Measurements from ENCODE around the gene EXD3. TPM values are rescaled to one million over a fixed set of nuclear protein-coding genes. Genes with fewer than 3 reads are reported as not detected.

The EXD3 gene
- total and polyA plus RNA-seq, 2 donors = 3.4 to 16.8 TPM

- 98% methylated on average over 28 of the region's 28 CpGs for WGBS
- no peak for DNase-seq (ENCODE audit: low read depth in 6 of 9, low spot score in 9 of 9)
- Histone ChIP-seq H3K9me3 (ENCODE audit: control insufficient read depth in 2 of 2, insufficient read depth in 1 of 2, low read length in 1 of 2) (peaks cover 0 to 9% of the 10 kb centered on the region in 2 donors), H3K4me1 (ENCODE audit: control insufficient read depth in 2 of 2, insufficient read depth in 2 of 2, low read length in 2 of 2) (peaks cover 33 to 44% of the 10 kb centered on the region in 2 donors), H3K27me3 (ENCODE audit: control insufficient read depth in 2 of 2, insufficient read depth in 1 of 2, low read length in 1 of 2) (peaks cover 5 to 11% of the 10 kb centered on the region in 2 donors), H3K27ac (ENCODE audit: low read depth in 1 of 2, low read length in 1 of 2) (no peak overlapping the region), H3K4me3 (ENCODE audit: low read length in 2 of 2) (no peak overlapping the region), H3K36me3 (ENCODE audit: control insufficient read depth in 2 of 2, insufficient read depth in 2 of 2, low read length in 1 of 2) (no peaks in the 10 kb centered on the region)
Measured at GRCh38 chr9:137464291-137464999, 41.5 kb upstream of the EXD3 start.

GRCh38 chr9:137463931-137464290, 40.9 kb upstream of the EXD3 start:
- Histone ChIP-seq H3K36me3 (ENCODE audit: control insufficient read depth in 2 of 2, insufficient read depth in 2 of 2, low read length in 1 of 2) (no peaks in the 10 kb centered on the region), H3K27ac (ENCODE audit: low read depth in 1 of 2, low read length in 1 of 2) (no peak overlapping the region), H3K4me1 (ENCODE audit: control insufficient read depth in 2 of 2, insufficient read depth in 2 of 2, low read length in 2 of 2) (peaks cover 34 to 45% of the 10 kb centered on the region in 2 donors), H3K9me3 (ENCODE audit: control insufficient read depth in 2 of 2, insufficient read depth in 1 of 2, low read length in 1 of 2) (peaks cover 0 to 11% of the 10 kb centered on the region in 2 donors), H3K4me3 (ENCODE audit: low read length in 2 of 2) (no peak overlapping the region), H3K27me3 (ENCODE audit: control insufficient read depth in 2 of 2, insufficient read depth in 1 of 2, low read length in 1 of 2) (peaks cover 5 to 11% of the 10 kb centered on the region in 2 donors)
- WGBS = 98% methylated on average over 18 of the region's 18 CpGs
- no peak for DNase-seq (ENCODE audit: low read depth in 6 of 9, low spot score in 9 of 9)

GRCh38 chr9:137462986-137463930, 40.3 kb upstream of the EXD3 start:
- Histone ChIP-seq H3K9me3 (ENCODE audit: control insufficient read depth in 2 of 2, insufficient read depth in 1 of 2, low read length in 1 of 2) (peaks cover 0 to 11% of the 10 kb centered on the region in 2 donors), H3K27me3 (ENCODE audit: control insufficient read depth in 2 of 2, insufficient read depth in 1 of 2, low read length in 1 of 2) (peaks cover 2 to 13% of the 10 kb centered on the region in 2 donors), H3K4me3 (ENCODE audit: low read length in 2 of 2) (peak overlapping the region; percentile 57 to 63), H3K27ac (ENCODE audit: low read depth in 1 of 2, low read length in 1 of 2) (peak overlapping the region; percentile 96 to 98), H3K36me3 (ENCODE audit: control insufficient read depth in 2 of 2, insufficient read depth in 2 of 2, low read length in 1 of 2) (no peaks in the 10 kb centered on the region), H3K4me1 (ENCODE audit: control insufficient read depth in 2 of 2, insufficient read depth in 2 of 2, low read length in 2 of 2) (peaks cover 38 to 49% of the 10 kb centered on the region in 2 donors)
- 89% methylated on average over 30 of the region's 30 CpGs for WGBS
- peak in 2 of 9 donors; percentile 50 to 65 for DNase-seq (ENCODE audit: low read depth in 6 of 9, low spot score in 9 of 9)

- H3K9me3 ChIP-seq (ENCODE audit: control insufficient read depth in 2 of 2, insufficient read depth in 1 of 2, low read length in 1 of 2) = peaks cover 0 to 11% of the 10 kb centered on the region in 2 donors
- H3K4me1 ChIP-seq (ENCODE audit: control insufficient read depth in 2 of 2, insufficient read depth in 2 of 2, low read length in 2 of 2) = peaks cover 41 to 55% of the 10 kb centered on the region in 2 donors
- peak overlapping the region; percentile 57 to 63 for H3K4me3 ChIP-seq (ENCODE audit: low read length in 2 of 2)
- H3K27me3 ChIP-seq (ENCODE audit: control insufficient read depth in 2 of 2, insufficient read depth in 1 of 2, low read length in 1 of 2) = peaks cover 0 to 15% of the 10 kb centered on the region in 2 donors
- DNase-seq (ENCODE audit: low read depth in 6 of 9, low spot score in 9 of 9) = no peak
- peaks cover under 1 to 3% of the 10 kb centered on the region in 2 donors for H3K36me3 ChIP-seq (ENCODE audit: control insufficient read depth in 2 of 2, insufficient read depth in 2 of 2, low read length in 1 of 2)
- H3K27ac ChIP-seq (ENCODE audit: low read depth in 1 of 2, low read length in 1 of 2) = peak overlapping the region; percentile 96 to 98
- 86% methylated on average over 25 of the region's 25 CpGs for WGBS
Measured at GRCh38 chr9:137462396-137462985, 39.5 kb upstream of the EXD3 start.

- H3K36me3 ChIP-seq (ENCODE audit: control insufficient read depth in 2 of 2, insufficient read depth in 2 of 2, low read length in 1 of 2) = peaks cover 3 to 9% of the 10 kb centered on the region in 2 donors
- H3K9me3 ChIP-seq (ENCODE audit: control insufficient read depth in 2 of 2, insufficient read depth in 1 of 2, low read length in 1 of 2) = peaks cover 0 to 11% of the 10 kb centered on the region in 2 donors
- peaks cover 41 to 58% of the 10 kb centered on the region in 2 donors for H3K4me1 ChIP-seq (ENCODE audit: control insufficient read depth in 2 of 2, insufficient read depth in 2 of 2, low read length in 2 of 2)
- peak; percentile 65 to 96 (median 84) for DNase-seq (ENCODE audit: low read depth in 6 of 9, low spot score in 9 of 9)
- H3K4me3 ChIP-seq (ENCODE audit: low read length in 2 of 2) = peak overlapping the region; percentile 57 to 63
- peaks cover 0 to 15% of the 10 kb centered on the region in 2 donors for H3K27me3 ChIP-seq (ENCODE audit: control insufficient read depth in 2 of 2, insufficient read depth in 1 of 2, low read length in 1 of 2)
- peak overlapping the region; percentile 96 to 98 for H3K27ac ChIP-seq (ENCODE audit: low read depth in 1 of 2, low read length in 1 of 2)
- 7% methylated on average over 52 of the region's 52 CpGs for WGBS
Measured at GRCh38 chr9:137461663-137462395, 38.9 kb upstream of the EXD3 start.

GRCh38 chr9:137461316-137461662, 38.3 kb upstream of the EXD3 start:
- peaks cover 41 to 61% of the 10 kb centered on the region in 2 donors for H3K4me1 ChIP-seq (ENCODE audit: control insufficient read depth in 2 of 2, insufficient read depth in 2 of 2, low read length in 2 of 2)
- H3K27me3 ChIP-seq (ENCODE audit: control insufficient read depth in 2 of 2, insufficient read depth in 1 of 2, low read length in 1 of 2) = peaks cover 0 to 18% of the 10 kb centered on the region in 2 donors
- H3K27ac ChIP-seq (ENCODE audit: low read depth in 1 of 2, low read length in 1 of 2) = peak overlapping the region; percentile 94 to 96
- peaks cover 8 to 10% of the 10 kb centered on the region in 2 donors for H3K36me3 ChIP-seq (ENCODE audit: control insufficient read depth in 2 of 2, insufficient read depth in 2 of 2, low read length in 1 of 2)
- H3K9me3 ChIP-seq (ENCODE audit: control insufficient read depth in 2 of 2, insufficient read depth in 1 of 2, low read length in 1 of 2) = peaks cover 0 to 11% of the 10 kb centered on the region in 2 donors
- 84% methylated on average over 21 of the region's 21 CpGs for WGBS
- H3K4me3 ChIP-seq (ENCODE audit: low read length in 2 of 2) = peak overlapping the region; percentile 57 to 63
- no peak for DNase-seq (ENCODE audit: low read depth in 6 of 9, low spot score in 9 of 9)

GRCh38 chr9:137460363-137461315, 37.7 kb upstream of the EXD3 start:
- H3K4me1 ChIP-seq (ENCODE audit: control insufficient read depth in 2 of 2, insufficient read depth in 2 of 2, low read length in 2 of 2) = peaks cover 41 to 63% of the 10 kb centered on the region in 2 donors

More at GRCh38 chr9:137460363-137461315, 37.7 kb upstream of the EXD3 start:
- DNase-seq (ENCODE audit: low read depth in 6 of 9, low spot score in 9 of 9) = no peak
- peak overlapping the region in 1 of 2 donors; percentile 63 for H3K4me3 ChIP-seq (ENCODE audit: low read length in 2 of 2)
- peaks cover 0 to 11% of the 10 kb centered on the region in 2 donors for H3K9me3 ChIP-seq (ENCODE audit: control insufficient read depth in 2 of 2, insufficient read depth in 1 of 2, low read length in 1 of 2)
- H3K27me3 ChIP-seq (ENCODE audit: control insufficient read depth in 2 of 2, insufficient read depth in 1 of 2, low read length in 1 of 2) = peaks cover 0 to 15% of the 10 kb centered on the region in 2 donors
- WGBS = 96% methylated on average over 31 of the region's 31 CpGs
- H3K27ac ChIP-seq (ENCODE audit: low read depth in 1 of 2, low read length in 1 of 2) = peak overlapping the region; percentile 94 to 96
- peaks cover 14 to 15% of the 10 kb centered on the region in 2 donors for H3K36me3 ChIP-seq (ENCODE audit: control insufficient read depth in 2 of 2, insufficient read depth in 2 of 2, low read length in 1 of 2)
